Skeletal muscle satellite cell (primary cell): Measurements from ENCODE around the gene SEMA6C. TPM values are rescaled to one million over a fixed set of nuclear protein-coding genes. Genes with fewer than 3 reads are reported as not detected.
"Not testable (repeated sequence)": the region's sequence is repeated elsewhere in the genome, so short reads cannot be mapped to it uniquely, and the experiment has no call there.

Experiments
- H3K27me3 ChIP-seq: 2 replicates; pipeline ENCODE4 v1.7.0; 2013; ENCODE audit warnings: low read length; ENCODE audit not compliant: control insufficient read depth, insufficient read depth
- H3K36me3 ChIP-seq: 2 replicates; pipeline ENCODE4 v1.7.0; 2013; ENCODE audit warnings: mild to moderate bottlenecking, control low read depth, low read length; ENCODE audit not compliant: insufficient read depth
- H3K4me1 ChIP-seq: 2 replicates; pipeline ENCODE4 v1.7.0; 2013; ENCODE audit warnings: low read length; ENCODE audit not compliant: control insufficient read depth, insufficient read depth
- H3K4me2 ChIP-seq: 2 replicates; pipeline ENCODE4 v1.7.0; 2013; ENCODE audit warnings: mild to moderate bottlenecking, low read length
- H3K4me3 ChIP-seq: 2 replicates; pipeline ENCODE4 v1.7.0; 2013; ENCODE audit warnings: low read length
- H3K9ac ChIP-seq: 2 replicates; pipeline ENCODE4 v1.7.0; 2013; ENCODE audit warnings: mild to moderate bottlenecking, low read depth, low read length, moderate library complexity
- H3K9me3 ChIP-seq: replicated peaks from 2 replicates; pipeline ENCODE4 v1.7.0; 2013; ENCODE audit warnings: mild to moderate bottlenecking, control low read depth, low read length
- total RNA-seq: library from RNA; depleted of rRNA; stranded (reverse); fragments of >200 nt; gene quantifications from 2 replicates; pipeline ENCODE4 v1.2.3, GENCODE V29; 2012; rRNA removed

SEMA6C gene
- 0.87 and 1.8 TPM in 2 replicates for total RNA-seq

GRCh38 chr1:151146412-151147131 is at the start of gene SEMA6C:
Gene SEMA6C (minus strand): TSS chr1:151146631. CDS start chr1:151142621, 4,010 bp downstream.
- Histone ChIP-seq H3K4me3 (peak within 1 kb of the TSS; percentile 79), H3K9me3 (no peaks in the 10 kb centered on the region), H3K27me3 (no peaks in the 10 kb centered on the region), H3K4me1 (peaks cover 25% of the 10 kb centered on the region), H3K36me3 (no peaks in the 10 kb centered on the region), H3K9ac (peak within 1 kb of the TSS; percentile 69), H3K4me2 (peak within 1 kb of the TSS; percentile 91)

GRCh38 chr1:151194894-151195594 is 48.6 kb upstream of the SEMA6C start:
- Histone ChIP-seq H3K9ac (peak overlapping the region; percentile 77), H3K4me1 (peaks cover 24% of the 10 kb centered on the region), H3K4me2 (peak overlapping the region; percentile 51)
- not testable (repeated sequence) for H3K9me3 ChIP-seq, H3K36me3 ChIP-seq, H3K27me3 ChIP-seq, H3K4me3 ChIP-seq

GRCh38 chr1:151193856-151194255 is 47.4 kb upstream of the SEMA6C start:
- H3K9me3 ChIP-seq = no peaks in the 10 kb centered on the region
- no peak overlapping the region for H3K9ac ChIP-seq
- H3K4me2 ChIP-seq = no peak overlapping the region
- H3K36me3 ChIP-seq = no peaks in the 10 kb centered on the region
- no peaks in the 10 kb centered on the region for H3K27me3 ChIP-seq
- H3K4me3 ChIP-seq = no peak overlapping the region
- H3K4me1 ChIP-seq = peaks cover 30% of the 10 kb centered on the region

GRCh38 chr1:151193304-151193703 is 46.9 kb upstream of the SEMA6C start:
- Histone ChIP-seq H3K27me3 (no peaks in the 10 kb centered on the region), H3K9me3 (no peaks in the 10 kb centered on the region), H3K4me3 (no peak overlapping the region), H3K4me1 (peaks cover 35% of the 10 kb centered on the region), H3K36me3 (no peaks in the 10 kb centered on the region), H3K9ac (no peak overlapping the region), H3K4me2 (no peak overlapping the region)

- Histone ChIP-seq H3K4me1 (peaks cover 31% of the 10 kb centered on the region), H3K4me3 (no peak overlapping the region), H3K27me3 (no peaks in the 10 kb centered on the region), H3K36me3 (no peaks in the 10 kb centered on the region), H3K9ac (no peak overlapping the region), H3K4me2 (no peak overlapping the region), H3K9me3 (no peaks in the 10 kb centered on the region)
Measured at GRCh38 chr1:151192047-151192446, 45.6 kb upstream of the SEMA6C start.

GRCh38 chr1:151189637-151190445 is 43.4 kb upstream of the SEMA6C start, which contains the start of gene VPS72:
Gene VPS72 (minus strand): TSS chr1:151190197. CDS start chr1:151190121, 76 bp downstream.
- no peaks in the 10 kb centered on the region for H3K27me3 ChIP-seq
- H3K4me3 ChIP-seq = peak within 1 kb of the TSS; percentile 88
- peak within 1 kb of the TSS; percentile 94 for H3K9ac ChIP-seq
- peaks cover 24% of the 10 kb centered on the region for H3K4me1 ChIP-seq
- H3K36me3 ChIP-seq = peaks cover 12% of the 10 kb centered on the region
- peak within 1 kb of the TSS; percentile 93 for H3K4me2 ChIP-seq
- no peaks in the 10 kb centered on the region for H3K9me3 ChIP-seq

GRCh38 chr1:151188667-151189066 is 42.2 kb upstream of the SEMA6C start:
- not testable (repeated sequence) for H3K9me3 ChIP-seq, H3K27me3 ChIP-seq
- H3K4me3 ChIP-seq = peak overlapping the region; percentile 88
- H3K4me2 ChIP-seq = peak overlapping the region; percentile 93
- peak overlapping the region; percentile 94 for H3K9ac ChIP-seq
- H3K36me3 ChIP-seq = peaks cover 22% of the 10 kb centered on the region
- peaks cover 14% of the 10 kb centered on the region for H3K4me1 ChIP-seq

GRCh38 chr1:151187205-151187604 is 40.8 kb upstream of the SEMA6C start:
- Histone ChIP-seq H3K9me3 (no peaks in the 10 kb centered on the region), H3K4me2 (no peak overlapping the region), H3K36me3 (peaks cover 32% of the 10 kb centered on the region), H3K4me3 (no peak overlapping the region), H3K4me1 (peaks cover 14% of the 10 kb centered on the region), H3K9ac (no peak overlapping the region), H3K27me3 (no peaks in the 10 kb centered on the region)

GRCh38 chr1:151184211-151184610 is 37.8 kb upstream of the SEMA6C start:
- Histone ChIP-seq H3K4me3 (no peak overlapping the region), H3K9me3 (no peaks in the 10 kb centered on the region), H3K9ac (no peak overlapping the region), H3K4me1 (peaks cover 12% of the 10 kb centered on the region), H3K27me3 (no peaks in the 10 kb centered on the region), H3K36me3 (peaks cover 42% of the 10 kb centered on the region), H3K4me2 (no peak overlapping the region)

- Histone ChIP-seq H3K9ac (no peak overlapping the region), H3K4me2 (no peak overlapping the region), H3K27me3 (no peaks in the 10 kb centered on the region), H3K4me1 (no peaks in the 10 kb centered on the region), H3K4me3 (no peak overlapping the region), H3K36me3 (peaks cover 39% of the 10 kb centered on the region), H3K9me3 (no peaks in the 10 kb centered on the region)
Measured at GRCh38 chr1:151176514-151177045, 30.1 kb upstream of the SEMA6C start.

GRCh38 chr1:151175863-151176262 is 29.4 kb upstream of the SEMA6C start, which contains the start of gene TMOD4:
Gene TMOD4 (minus strand): TSS chr1:151175981. CDS start chr1:151174875, 1,106 bp downstream.
- Histone ChIP-seq H3K9me3 (no peaks in the 10 kb centered on the region), H3K4me1 (no peaks in the 10 kb centered on the region), H3K4me3 (no peak within 1 kb of the TSS), H3K36me3 (peaks cover 38% of the 10 kb centered on the region), H3K27me3 (no peaks in the 10 kb centered on the region), H3K4me2 (no peak within 1 kb of the TSS), H3K9ac (no peak within 1 kb of the TSS)
